SH-SY5Y (cell line): Measurements from ENCODE around the gene AGAP1.

ENCODE experiments used
- GATA2 ChIP-seq: IDR thresholded peaks from 2 replicates; pipeline ENCODE4 v1.6.1; 2011; ENCODE audit warnings: mild to moderate bottlenecking, low read depth, low read length
- GATA3 ChIP-seq: IDR thresholded peaks from 2 replicates; pipeline ENCODE4 v1.6.1; 2011; ENCODE audit warnings: low read depth, mild to moderate bottlenecking, low read length, moderate library complexity

GRCh38 chr2:235859651-235860050, 365.8 kb downstream of the AGAP1 start:
- TF ChIP-seq GATA3 (no peak), GATA2 (no peak)
